AG04449 (cell line): ENCODE measurements around the gene MAPK8IP3.

ENCODE experiments used
- CTCF ChIA-PET: fragments of 350-600 bp; formaldehyde crosslinking; extraction: SDS; loops from one replicate; lab custom pipeline; 2021; ENCODE audit warnings: antibody characterized with exemption; lab: Yijun Ruan, JAX
- POLR2A ChIA-PET: fragments of 400-600, 350-600 bp; formaldehyde crosslinking; extraction: SDS; loops from one replicate; lab custom pipeline; 2020; ENCODE audit warnings: antibody characterized with exemption, inconsistent platforms; lab: Yijun Ruan, JAX
- DNase-seq: peaks from one replicate; pipeline ENCODE4 v3.0.0-alpha.2; 2010; ENCODE audit warnings: low read depth, low spot score
- H3K4me3 ChIP-seq: 2 replicates; pipeline ENCODE4 v1.5.1; 2011; ENCODE audit warnings: low read depth, mild to moderate bottlenecking, control low read depth, low read length
- CTCF ChIP-seq: IDR thresholded peaks from one replicate; pipeline ENCODE4 v1.5.1; 2011; ENCODE audit warnings: mild to moderate bottlenecking, moderate library complexity, low read length, control low read depth, inconsistent platforms; ENCODE audit not compliant: insufficient read depth; ENCODE audit errors: missing control alignments

MAPK8IP3 gene

GRCh38 chr16:1818873-1819525, 113.0 kb downstream of the MAPK8IP3 start:
- POLR2A ChIA-PET = no interaction called here
- CTCF ChIA-PET = no interaction called here
- TF ChIP-seq CTCF = no peak
- DNase-seq = no peak
- H3K4me3 ChIP-seq = no peak overlapping the region

- ChIA-PET POLR2A (no interaction called here), CTCF (no interaction called here)
- H3K4me3 ChIP-seq = no peak overlapping the region
- no peak for TF ChIP-seq CTCF
- DNase-seq = no peak
Observed at GRCh38 chr16:1819611-1820010, 113.6 kb downstream of the MAPK8IP3 start.
